ENCODE results near the gene FAM83C. TPM values are rescaled to one million over a fixed set of nuclear protein-coding genes. Genes with fewer than 3 reads are reported as not detected.

Gene FAM83C
- total RNA-seq, 1 experiment from 2014 or later = not detected

DNA sequence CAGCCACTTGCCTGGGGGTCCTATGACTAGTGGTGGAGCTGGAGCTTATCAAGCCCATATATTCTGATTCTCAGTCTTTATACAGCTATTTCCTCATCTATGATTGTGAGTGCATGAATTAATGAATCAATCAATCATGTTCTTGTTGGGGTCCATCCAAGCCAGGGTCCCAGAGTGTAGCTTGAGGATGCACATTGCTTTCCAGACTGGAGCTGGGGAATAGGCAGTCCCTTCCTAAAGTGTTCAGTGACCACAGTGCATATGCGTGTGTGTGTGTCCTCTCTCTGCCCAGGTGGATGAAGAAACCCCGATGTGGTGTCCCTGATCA lies 40.6 kb downstream of the FAM83C start:
- Histone ChIP-seq H4K20me1 (ENCODE audit: insufficient read depth, low read depth, low read length) (no peaks in the 10 kb centered on the region), H3K4me3 (ENCODE audit: low read length) (no peak overlapping the region), H3K9me2 (replicated peaks; ENCODE audit: insufficient read depth, low read length) (no peaks in the 10 kb centered on the region), H3K9ac (ENCODE audit: low read length) (no peak overlapping the region), H3K4me1 (ENCODE audit: low read length) (no peaks in the 10 kb centered on the region), H3K27ac (ENCODE audit: low read length) (no peak overlapping the region), H3K9me3 (ENCODE audit: low read length) (no peaks in the 10 kb centered on the region), H2AFZ (ENCODE audit: low read length) (no peak overlapping the region), H3K79me2 (ENCODE audit: low read length) (no peaks in the 10 kb centered on the region), H3K36me3 (ENCODE audit: insufficient read depth, low read length) (no peaks in the 10 kb centered on the region), H3K27me3 (ENCODE audit: low read length) (no peaks in the 10 kb centered on the region), H3K4me2 (ENCODE audit: low read depth, low read length, poor library complexity, severe bottlenecking) (no peak overlapping the region)
- DNase-seq = no peak

DNA sequence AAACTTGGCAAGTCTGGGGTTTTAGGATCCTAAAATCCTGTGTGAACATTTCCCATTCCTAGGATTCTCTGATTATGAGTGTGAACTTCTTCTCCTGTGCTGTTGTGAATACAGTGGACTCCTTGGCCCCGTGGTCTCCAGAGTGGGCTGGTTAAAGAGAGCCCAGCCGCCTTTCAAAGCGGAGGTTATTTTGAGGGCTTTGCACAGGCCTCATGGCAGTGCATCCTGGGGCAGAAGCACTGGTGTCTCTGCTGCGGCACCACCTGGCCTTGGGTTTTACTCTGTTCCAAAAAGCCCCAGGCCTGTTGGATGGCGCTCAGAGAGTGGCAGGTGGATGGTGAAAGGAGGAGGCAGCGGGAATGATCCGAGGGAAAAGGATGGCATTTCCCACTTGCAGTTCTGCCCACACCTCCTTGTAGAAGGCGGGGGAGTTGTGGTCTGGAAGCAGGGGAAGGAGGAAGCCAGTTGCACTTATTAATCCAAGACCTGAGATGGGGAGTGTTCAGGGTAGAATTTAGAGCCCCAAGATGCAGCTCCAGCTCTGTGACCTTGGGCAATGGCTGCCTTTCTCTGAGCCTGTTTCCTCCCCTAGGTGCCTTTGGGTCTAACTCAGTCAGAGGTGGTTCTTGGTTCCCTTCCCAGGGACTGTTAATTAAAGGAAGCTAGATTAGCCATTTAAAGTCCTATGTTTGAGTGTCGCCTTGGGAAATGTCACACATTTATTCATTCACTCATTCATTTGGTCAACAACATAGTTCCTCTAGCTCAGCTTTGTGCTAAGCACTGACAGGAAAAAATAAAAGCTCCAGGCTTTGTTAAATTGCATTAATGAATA lies 43.4 kb downstream of the FAM83C start:
- Histone ChIP-seq H2AFZ (ENCODE audit: low read length) (no peak overlapping the region), H3K4me1 (ENCODE audit: low read length) (no peaks in the 10 kb centered on the region), H3K27ac (ENCODE audit: low read length) (no peak overlapping the region), H3K9ac (ENCODE audit: low read length) (no peak overlapping the region), H3K9me3 (ENCODE audit: low read length) (no peaks in the 10 kb centered on the region), H3K79me2 (ENCODE audit: low read length) (no peaks in the 10 kb centered on the region), H3K27me3 (ENCODE audit: low read length) (no peaks in the 10 kb centered on the region), H3K4me2 (ENCODE audit: low read depth, low read length, poor library complexity, severe bottlenecking) (no peak overlapping the region), H3K36me3 (ENCODE audit: insufficient read depth, low read length) (no peaks in the 10 kb centered on the region), H4K20me1 (ENCODE audit: insufficient read depth, low read depth, low read length) (no peaks in the 10 kb centered on the region), H3K4me3 (ENCODE audit: low read length) (no peak overlapping the region), H3K9me2 (replicated peaks; ENCODE audit: insufficient read depth, low read length) (no peaks in the 10 kb centered on the region)
- DNase-seq = no peak

DNA sequence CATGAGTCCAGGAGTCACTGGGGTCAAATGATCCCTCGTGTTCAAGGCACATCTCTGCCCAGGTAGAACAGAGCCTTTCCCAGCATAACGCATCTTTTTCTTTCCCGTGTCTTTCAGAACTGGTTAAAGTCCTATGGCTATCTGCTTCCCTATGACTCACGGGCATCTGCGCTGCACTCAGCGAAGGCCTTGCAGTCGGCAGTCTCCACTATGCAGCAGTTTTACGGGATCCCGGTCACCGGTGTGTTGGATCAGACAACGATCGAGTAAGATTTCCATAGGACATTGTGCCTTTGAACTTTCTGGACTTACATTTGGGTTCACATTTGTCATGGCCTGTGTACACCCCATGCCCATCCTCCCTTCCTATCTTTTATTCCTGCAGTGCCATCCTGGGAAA lies 45.5 kb downstream of the FAM83C start:
- H3K27ac ChIP-seq (ENCODE audit: low read length) = no peak overlapping the region
- H4K20me1 ChIP-seq (ENCODE audit: insufficient read depth, low read depth, low read length) = no peaks in the 10 kb centered on the region
- no peak for DNase-seq
- H3K9me3 ChIP-seq (ENCODE audit: low read length) = no peaks in the 10 kb centered on the region
- H3K9me2 ChIP-seq (replicated peaks; ENCODE audit: insufficient read depth, low read length) = no peaks in the 10 kb centered on the region
- H3K36me3 ChIP-seq (ENCODE audit: insufficient read depth, low read length) = no peaks in the 10 kb centered on the region
- H3K9ac ChIP-seq (ENCODE audit: low read length) = no peak overlapping the region
- H3K4me2 ChIP-seq (ENCODE audit: low read depth, low read length, poor library complexity, severe bottlenecking) = no peak overlapping the region
- no peak overlapping the region for H2AFZ ChIP-seq (ENCODE audit: low read length)
- H3K79me2 ChIP-seq (ENCODE audit: low read length) = no peaks in the 10 kb centered on the region
- H3K4me1 ChIP-seq (ENCODE audit: low read length) = no peaks in the 10 kb centered on the region
- no peaks in the 10 kb centered on the region for H3K27me3 ChIP-seq (ENCODE audit: low read length)
- no peak overlapping the region for H3K4me3 ChIP-seq (ENCODE audit: low read length)

DNA sequence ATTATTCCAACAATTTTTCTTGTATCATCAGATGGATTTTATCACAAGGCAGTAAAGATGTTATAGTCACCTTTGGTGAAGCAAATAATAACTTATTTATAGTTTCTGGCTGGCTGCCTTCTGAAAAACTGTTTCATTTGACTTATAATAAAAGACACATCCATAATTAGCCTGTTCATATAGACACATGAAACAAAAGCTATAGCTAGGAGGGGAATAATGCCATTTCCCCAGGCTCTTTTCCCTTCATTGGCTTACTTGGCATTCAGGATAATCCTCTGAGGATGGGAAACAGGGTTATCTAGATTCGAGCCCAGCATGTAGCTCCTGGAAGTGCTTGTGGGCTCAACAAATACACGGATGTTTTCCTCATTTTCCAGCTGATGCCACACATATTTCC lies 48.2 kb downstream of the FAM83C start:
- no peaks in the 10 kb centered on the region for H3K9me3 ChIP-seq (ENCODE audit: low read length)
- no peaks in the 10 kb centered on the region for H3K4me1 ChIP-seq (ENCODE audit: low read length)
- no peak overlapping the region for H3K9ac ChIP-seq (ENCODE audit: low read length)
- H3K27ac ChIP-seq (ENCODE audit: low read length) = no peak overlapping the region
- no peaks in the 10 kb centered on the region for H4K20me1 ChIP-seq (ENCODE audit: insufficient read depth, low read depth, low read length)
- H3K36me3 ChIP-seq (ENCODE audit: insufficient read depth, low read length) = no peaks in the 10 kb centered on the region
- H3K27me3 ChIP-seq (ENCODE audit: low read length) = no peaks in the 10 kb centered on the region
- no peaks in the 10 kb centered on the region for H3K79me2 ChIP-seq (ENCODE audit: low read length)
- no peak overlapping the region for H2AFZ ChIP-seq (ENCODE audit: low read length)
- no peak for DNase-seq
- no peak overlapping the region for H3K4me2 ChIP-seq (ENCODE audit: low read depth, low read length, poor library complexity, severe bottlenecking)
- no peak overlapping the region for H3K4me3 ChIP-seq (ENCODE audit: low read length)
- no peaks in the 10 kb centered on the region for H3K9me2 ChIP-seq (replicated peaks; ENCODE audit: insufficient read depth, low read length)

DNA sequence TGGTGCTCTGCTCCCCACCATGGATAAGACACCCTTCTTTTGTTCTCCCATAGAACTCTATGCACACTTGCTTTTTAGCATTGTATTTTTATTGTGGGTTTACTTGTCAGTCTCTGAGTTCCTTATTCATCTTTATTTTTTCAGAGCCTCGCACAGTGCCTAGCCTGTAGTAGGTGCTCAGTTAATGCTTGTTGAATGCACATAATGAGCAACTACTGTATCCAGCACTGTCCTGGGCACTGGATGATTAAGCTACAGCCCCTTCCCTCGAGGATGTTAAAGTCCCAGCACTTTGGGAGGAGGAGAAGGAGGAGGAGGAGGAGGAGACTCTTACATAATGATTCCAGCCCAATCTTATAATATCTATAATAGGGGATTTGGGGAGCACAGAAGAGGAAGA lies 48.9 kb downstream of the FAM83C start:
- Histone ChIP-seq H3K4me1 (ENCODE audit: low read length) (no peaks in the 10 kb centered on the region), H3K9ac (ENCODE audit: low read length) (no peak overlapping the region), H3K9me2 (replicated peaks; ENCODE audit: insufficient read depth, low read length) (no peaks in the 10 kb centered on the region), H3K27me3 (ENCODE audit: low read length) (no peaks in the 10 kb centered on the region), H2AFZ (ENCODE audit: low read length) (no peak overlapping the region), H3K4me2 (ENCODE audit: low read depth, low read length, poor library complexity, severe bottlenecking) (no peak overlapping the region), H3K79me2 (ENCODE audit: low read length) (no peaks in the 10 kb centered on the region), H3K4me3 (ENCODE audit: low read length) (no peak overlapping the region), H3K36me3 (ENCODE audit: insufficient read depth, low read length) (no peaks in the 10 kb centered on the region), H4K20me1 (ENCODE audit: insufficient read depth, low read depth, low read length) (no peaks in the 10 kb centered on the region), H3K9me3 (ENCODE audit: low read length) (no peaks in the 10 kb centered on the region), H3K27ac (ENCODE audit: low read length) (no peak overlapping the region)
- DNase-seq = no peak

DNA sequence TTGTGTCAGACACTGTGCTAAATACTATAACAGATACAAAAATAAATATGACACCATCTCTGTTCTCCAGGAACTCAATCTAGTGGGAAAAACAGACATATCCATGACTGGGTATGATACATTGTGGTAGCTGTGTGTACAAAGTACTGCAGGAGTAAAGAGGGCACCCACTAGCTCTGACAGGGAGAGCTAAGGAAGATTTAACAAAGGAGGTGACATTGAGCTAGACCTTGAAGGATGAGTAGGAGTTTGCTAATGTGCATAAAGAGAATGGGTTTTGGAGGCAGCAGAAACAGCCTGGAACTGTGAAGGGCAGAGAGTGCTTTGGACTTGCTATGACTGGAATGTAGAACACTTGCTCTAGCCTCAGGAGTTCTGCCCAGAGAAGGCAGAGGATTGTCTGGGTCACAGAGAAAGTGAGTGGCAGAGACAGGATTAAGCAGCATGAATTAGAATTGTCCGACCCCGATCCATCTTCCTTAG lies 51.4 kb downstream of the FAM83C start:
- DNase-seq = no peak

DNA sequence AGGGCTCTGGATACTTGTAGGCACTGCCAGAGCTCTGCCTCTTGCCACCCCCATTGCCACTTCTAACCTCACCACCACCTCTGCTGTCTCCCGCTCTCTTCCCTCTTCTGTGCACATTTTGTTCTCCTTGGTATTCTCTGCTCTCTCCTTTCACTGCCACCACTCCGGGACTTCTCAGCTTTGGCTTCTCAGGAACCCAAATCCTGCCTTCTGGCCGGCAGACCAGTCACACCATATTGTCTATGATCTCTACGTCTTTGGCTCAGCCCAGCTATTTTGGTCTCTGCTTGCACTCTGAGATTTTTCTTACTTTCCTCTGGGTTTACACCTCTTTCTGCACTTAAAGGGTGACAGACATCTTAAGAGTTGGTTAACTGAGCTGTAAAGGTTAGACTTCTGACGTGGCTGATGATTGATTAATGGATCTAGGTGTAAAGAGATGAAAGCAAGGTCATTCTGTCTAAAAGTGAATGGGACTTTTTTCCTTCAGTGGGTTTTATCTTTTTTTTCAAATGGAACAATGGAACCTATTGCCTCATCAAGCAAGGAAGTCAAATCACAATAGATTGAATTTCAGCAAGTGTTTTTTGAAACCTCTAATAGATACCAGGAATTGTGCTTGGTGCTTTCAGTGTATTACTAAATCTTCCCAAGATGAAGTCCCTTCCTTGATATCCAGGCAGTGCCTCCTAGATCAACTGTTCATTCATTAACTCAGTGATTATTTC lies 52.0 kb downstream of the FAM83C start:
- Histone ChIP-seq H3K9ac (ENCODE audit: low read length) (no peak overlapping the region), H2AFZ (ENCODE audit: low read length) (no peak overlapping the region), H3K36me3 (ENCODE audit: insufficient read depth, low read length) (no peaks in the 10 kb centered on the region), H3K4me3 (ENCODE audit: low read length) (no peak overlapping the region), H3K4me2 (ENCODE audit: low read depth, low read length, poor library complexity, severe bottlenecking) (no peak overlapping the region), H3K9me3 (ENCODE audit: low read length) (no peaks in the 10 kb centered on the region), H3K27me3 (ENCODE audit: low read length) (no peaks in the 10 kb centered on the region), H4K20me1 (ENCODE audit: insufficient read depth, low read depth, low read length) (no peaks in the 10 kb centered on the region), H3K27ac (ENCODE audit: low read length) (no peak overlapping the region), H3K9me2 (replicated peaks; ENCODE audit: insufficient read depth, low read length) (no peaks in the 10 kb centered on the region), H3K79me2 (ENCODE audit: low read length) (no peaks in the 10 kb centered on the region), H3K4me1 (ENCODE audit: low read length) (no peaks in the 10 kb centered on the region)
- no peak for DNase-seq

More for the DNA sequence above, 51.4 kb downstream of the FAM83C start:
- no peak overlapping the region for H3K4me2 ChIP-seq (ENCODE audit: low read depth, low read length, poor library complexity, severe bottlenecking)
- no peaks in the 10 kb centered on the region for H3K9me3 ChIP-seq (ENCODE audit: low read length)
- H3K79me2 ChIP-seq (ENCODE audit: low read length) = no peaks in the 10 kb centered on the region
- H4K20me1 ChIP-seq (ENCODE audit: insufficient read depth, low read depth, low read length) = no peaks in the 10 kb centered on the region
- no peaks in the 10 kb centered on the region for H3K9me2 ChIP-seq (replicated peaks; ENCODE audit: insufficient read depth, low read length)
- H2AFZ ChIP-seq (ENCODE audit: low read length) = no peak overlapping the region
- no peak overlapping the region for H3K27ac ChIP-seq (ENCODE audit: low read length)
- no peaks in the 10 kb centered on the region for H3K27me3 ChIP-seq (ENCODE audit: low read length)
- H3K9ac ChIP-seq (ENCODE audit: low read length) = no peak overlapping the region
- no peaks in the 10 kb centered on the region for H3K4me1 ChIP-seq (ENCODE audit: low read length)
- no peak overlapping the region for H3K4me3 ChIP-seq (ENCODE audit: low read length)
- no peaks in the 10 kb centered on the region for H3K36me3 ChIP-seq (ENCODE audit: insufficient read depth, low read length)

DNA sequence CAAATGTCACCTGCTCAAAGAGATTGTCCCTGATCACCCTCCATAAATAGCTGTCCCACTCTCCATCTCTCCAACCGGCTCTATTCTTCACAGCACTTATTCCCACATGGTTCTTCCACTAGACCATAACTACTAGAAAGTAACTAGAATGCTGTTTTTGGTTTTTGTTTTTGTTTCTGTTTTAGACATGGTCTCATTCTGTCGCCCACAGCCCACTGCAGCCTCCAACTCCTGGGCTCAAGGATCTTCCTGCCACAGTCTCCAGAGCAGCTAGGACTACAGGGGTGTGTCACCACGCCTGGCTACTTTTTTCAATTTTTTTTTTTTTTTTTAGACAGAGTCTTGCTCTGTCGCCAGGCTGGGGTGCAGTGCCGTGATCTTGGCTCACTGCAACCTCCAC lies 53.5 kb downstream of the FAM83C start:
- no peak overlapping the region for H3K4me2 ChIP-seq (ENCODE audit: low read depth, low read length, poor library complexity, severe bottlenecking)
- H3K9me3 ChIP-seq (ENCODE audit: low read length) = no peaks in the 10 kb centered on the region
- H4K20me1 ChIP-seq (ENCODE audit: insufficient read depth, low read depth, low read length) = no peaks in the 10 kb centered on the region
- H3K27ac ChIP-seq (ENCODE audit: low read length) = no peak overlapping the region
- no peak overlapping the region for H2AFZ ChIP-seq (ENCODE audit: low read length)
- DNase-seq = no peak
- H3K36me3 ChIP-seq (ENCODE audit: insufficient read depth, low read length) = no peaks in the 10 kb centered on the region
- no peak overlapping the region for H3K9ac ChIP-seq (ENCODE audit: low read length)
- H3K9me2 ChIP-seq (replicated peaks; ENCODE audit: insufficient read depth, low read length) = no peaks in the 10 kb centered on the region
- H3K79me2 ChIP-seq (ENCODE audit: low read length) = no peaks in the 10 kb centered on the region
- H3K4me3 ChIP-seq (ENCODE audit: low read length) = no peak overlapping the region
- H3K27me3 ChIP-seq (ENCODE audit: low read length) = no peaks in the 10 kb centered on the region
- H3K4me1 ChIP-seq (ENCODE audit: low read length) = no peaks in the 10 kb centered on the region

Data from Karpas-422 (cell line).